Measurements from ENCODE around the gene SBF2. TPM values are rescaled to one million over a fixed set of nuclear protein-coding genes. Genes with fewer than 3 reads are reported as not detected.
"Not testable (repeated sequence)": the region's sequence is repeated elsewhere in the genome, so short reads cannot be mapped to it uniquely, and the experiment has no call there.

SBF2 gene
- total RNA-seq, 2 donors from 2014 or later: 53.4 to 58.9 TPM

- no peak for DNase-seq (ENCODE audit: low spot score)
- intact Hi-C loops (cut with DNase I): loop anchor here in 1 of 2 donors (5.0 kb wide), 1 partner anchor 44 kb away; no protein-coding TSS in a partner anchor
These were observed 60.4 kb downstream of the SBF2 start for GRCh38 chr11:10233581-10233980.

DNA sequence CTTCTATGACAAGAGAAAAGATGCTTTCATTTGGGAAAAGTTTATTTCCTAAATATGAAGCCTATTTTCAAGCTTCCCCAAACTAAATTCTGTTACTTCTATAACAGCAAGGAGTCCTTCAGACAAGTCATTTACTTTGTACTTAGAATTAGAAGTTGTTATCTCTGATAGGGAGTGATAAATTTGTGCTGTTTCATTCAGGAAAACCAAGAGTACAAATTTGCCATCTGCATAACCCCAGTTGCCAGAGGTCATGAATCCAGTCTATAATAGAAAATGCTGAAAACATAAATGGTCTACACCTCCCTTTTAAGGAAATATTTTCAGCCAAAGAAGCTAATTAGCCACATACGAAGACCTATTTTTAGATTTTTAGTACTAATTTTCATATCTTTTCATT is 61.3 kb downstream of the SBF2 start:
- DNase-seq (ENCODE audit: low spot score): no peak
- intact Hi-C loops (cut with DNase I): loop anchor here in 1 of 2 donors (5.0 kb wide), 1 partner anchor 45 kb away; no protein-coding TSS in a partner anchor

DNA sequence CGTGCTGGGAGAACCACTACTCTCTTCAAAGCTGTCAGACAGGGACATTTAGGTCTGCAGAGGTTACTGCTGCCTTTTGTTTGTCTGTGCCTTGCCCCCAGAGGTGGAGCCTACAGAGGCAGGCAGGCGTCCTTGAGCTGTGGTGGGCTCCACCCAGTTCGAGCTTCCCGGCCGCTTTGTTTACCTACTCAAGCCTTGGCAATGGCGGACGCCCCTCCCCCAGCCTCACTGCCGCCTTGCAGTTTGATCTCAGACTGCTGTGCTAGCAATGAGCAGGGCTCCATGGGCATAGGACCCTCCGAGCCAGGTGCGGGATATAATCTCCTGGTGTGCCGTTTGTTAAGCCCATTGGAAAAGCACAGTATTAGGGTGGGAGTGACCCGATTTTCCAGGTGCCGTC is 62.2 kb downstream of the SBF2 start:
- DNase-seq (ENCODE audit: low spot score): not testable (repeated sequence)
- intact Hi-C loops (cut with DNase I): loop anchor here in 1 of 2 donors (5.0 kb wide), 1 partner anchor 45 kb away; no protein-coding TSS in a partner anchor

DNA sequence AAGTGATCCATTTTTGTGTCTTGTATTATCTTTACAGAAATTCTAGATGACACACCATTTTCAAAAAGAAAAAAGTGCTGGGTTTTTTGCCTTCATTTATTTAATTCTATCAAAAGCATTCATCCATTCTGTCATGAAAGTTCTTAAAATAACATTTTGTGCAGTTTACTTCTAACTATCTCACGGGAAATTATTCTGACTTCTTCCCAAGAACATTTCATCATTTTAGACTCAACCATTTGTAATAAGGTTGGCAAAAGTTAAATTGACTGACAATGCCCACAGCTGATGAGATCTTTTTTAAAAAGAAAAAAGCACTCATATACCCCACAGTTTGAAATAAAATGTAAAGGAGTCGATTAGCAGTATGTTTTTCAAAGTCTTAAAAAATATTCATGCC is 68.5 kb downstream of the SBF2 start:
- DNase-seq (ENCODE audit: low spot score): no peak
- intact Hi-C loops (cut with DNase I): no loop called here

GRCh38 chr11:10222399-10222798 is 71.6 kb downstream of the SBF2 start:
- DNase-seq (ENCODE audit: low spot score): no peak
- intact Hi-C loops (cut with DNase I): no loop called here

DNA sequence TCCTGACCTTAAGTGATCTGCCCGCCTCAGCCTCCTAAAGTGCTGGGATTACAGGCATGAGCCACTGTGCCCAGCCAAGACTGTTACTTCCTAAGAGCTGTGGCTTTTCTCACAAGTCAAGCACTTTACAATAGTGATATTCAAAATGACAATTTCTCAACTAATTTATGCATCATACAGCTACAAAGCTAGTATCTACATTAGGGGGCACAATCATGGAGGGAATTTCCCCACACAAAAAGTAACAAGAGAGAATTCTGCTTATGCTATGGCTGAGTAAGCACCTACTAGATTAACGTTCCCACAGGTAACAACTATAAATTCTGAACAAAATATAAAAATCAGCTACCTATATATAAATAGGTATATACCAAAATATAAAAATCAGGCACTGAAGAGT is 72.7 kb downstream of the SBF2 start:
- intact Hi-C loops (cut with DNase I): no loop called here
- no peak for DNase-seq (ENCODE audit: low spot score)

- DNase-seq (ENCODE audit: low spot score): no peak
- intact Hi-C loops (cut with DNase I): no loop called here
These were observed 82.5 kb downstream of the SBF2 start for GRCh38 chr11:10211470-10211869.

DNA sequence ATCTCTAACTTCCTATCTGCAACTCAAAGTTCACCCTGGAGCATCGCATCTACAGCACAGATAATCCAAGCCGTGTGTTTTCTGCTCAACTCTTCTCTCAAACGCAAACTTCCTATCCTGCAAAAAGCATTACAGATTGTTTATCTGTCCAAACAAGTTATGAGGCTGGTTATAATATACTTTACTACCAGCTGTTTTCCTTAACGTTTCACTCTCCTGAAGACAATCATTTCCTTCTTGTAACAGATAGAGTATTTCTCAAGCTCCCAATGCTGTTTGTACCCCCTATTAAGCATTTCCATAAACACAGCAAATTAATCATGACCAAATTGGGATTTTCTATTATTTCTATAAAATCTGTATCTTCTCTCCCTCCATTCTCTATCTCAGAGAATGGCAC is 84.7 kb downstream of the SBF2 start:
- no peak for DNase-seq (ENCODE audit: low spot score)
- intact Hi-C loops (cut with DNase I): loop anchor here in 1 of 2 donors (5.0 kb wide), 1 partner anchor 98 kb away; the partner anchor contains the start of gene ADM

GRCh38 chr11:10208131-10208575 is 85.9 kb downstream of the SBF2 start:
- intact Hi-C loops (cut with DNase I): loop anchor here in 1 of 2 donors (5.0 kb wide), 1 partner anchor 99 kb away; the partner anchor contains the start of gene ADM

GRCh38 chr11:10205928-10206327 is 88.1 kb downstream of the SBF2 start:
- DNase-seq (ENCODE audit: low spot score): no peak
- intact Hi-C loops (cut with DNase I): loop anchor here in 1 of 2 donors (5.0 kb wide), 1 partner anchor 101 kb away; the partner anchor contains the start of gene ADM

More at GRCh38 chr11:10208131-10208575, 85.9 kb downstream of the SBF2 start:
- no peak for DNase-seq (ENCODE audit: low spot score)

DNA sequence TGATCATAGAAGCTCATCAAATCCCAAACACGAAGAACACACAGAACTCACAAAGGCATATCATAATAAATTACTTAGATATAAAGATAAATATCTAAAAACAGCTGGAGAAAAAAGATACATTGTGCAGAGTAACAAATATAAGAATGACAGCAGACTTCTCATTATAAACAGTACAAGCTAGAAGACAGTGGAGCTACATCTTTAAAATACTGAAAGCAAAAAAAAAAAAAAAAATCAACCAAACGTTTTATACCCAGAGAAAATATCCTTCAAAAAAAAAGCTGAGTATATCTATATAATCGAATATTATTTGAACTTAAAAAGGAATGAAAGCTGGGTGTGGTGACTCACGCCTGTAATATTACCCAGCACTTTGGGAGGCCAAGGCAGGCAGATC is 90.0 kb downstream of the SBF2 start:
- no peak for DNase-seq (ENCODE audit: low spot score)
- intact Hi-C loops (cut with DNase I): no loop called here

DNA sequence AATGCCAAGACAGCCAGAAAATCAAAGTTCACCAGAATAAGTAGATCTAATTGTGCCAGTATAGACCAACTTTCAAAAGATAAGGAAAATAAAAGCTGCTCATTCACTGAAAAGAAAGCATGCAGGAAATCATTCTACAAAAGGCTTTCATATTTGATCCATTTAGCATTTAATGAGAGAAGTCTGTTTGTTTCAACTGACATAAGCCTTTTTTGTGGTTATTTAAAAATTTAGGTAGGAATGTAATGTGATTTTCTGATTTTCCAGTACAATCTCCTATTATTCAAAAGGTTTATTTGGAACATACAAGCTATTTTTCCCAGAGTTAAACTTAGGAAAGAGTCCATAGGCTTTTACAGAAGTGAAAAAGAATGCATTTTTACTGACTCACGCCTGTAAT is 92.7 kb downstream of the SBF2 start:
- DNase-seq (ENCODE audit: low spot score): no peak
- intact Hi-C loops (cut with DNase I): no loop called here

GRCh38 chr11:10197091-10197490 is 96.9 kb downstream of the SBF2 start:
- intact Hi-C loops (cut with DNase I): no loop called here
- DNase-seq (ENCODE audit: low spot score): no peak

- intact Hi-C loops (cut with DNase I): no loop called here
- DNase-seq (ENCODE audit: low spot score): no peak
These were observed 102.0 kb downstream of the SBF2 start for GRCh38 chr11:10192036-10192435.

DNA sequence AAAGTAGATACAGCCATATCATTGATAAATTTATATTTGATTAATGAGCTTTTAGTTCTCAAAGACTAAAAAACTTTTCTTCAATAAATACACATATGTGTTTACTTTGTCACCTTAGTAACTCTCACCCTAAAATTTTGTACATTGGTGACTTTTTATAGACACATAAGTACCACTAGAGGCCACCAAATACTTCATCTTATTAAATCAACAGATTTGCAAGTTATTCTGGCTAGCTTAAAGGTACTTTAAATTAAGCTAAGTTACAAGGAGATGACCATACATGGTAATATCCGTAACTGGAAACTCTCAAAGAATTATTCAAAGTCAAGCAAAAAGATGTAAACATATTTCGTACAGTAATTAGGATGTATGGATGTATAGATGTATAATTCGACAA is 112.2 kb downstream of the SBF2 start:
- no peak for DNase-seq (ENCODE audit: low spot score)
- intact Hi-C loops (cut with DNase I): no loop called here

DNA sequence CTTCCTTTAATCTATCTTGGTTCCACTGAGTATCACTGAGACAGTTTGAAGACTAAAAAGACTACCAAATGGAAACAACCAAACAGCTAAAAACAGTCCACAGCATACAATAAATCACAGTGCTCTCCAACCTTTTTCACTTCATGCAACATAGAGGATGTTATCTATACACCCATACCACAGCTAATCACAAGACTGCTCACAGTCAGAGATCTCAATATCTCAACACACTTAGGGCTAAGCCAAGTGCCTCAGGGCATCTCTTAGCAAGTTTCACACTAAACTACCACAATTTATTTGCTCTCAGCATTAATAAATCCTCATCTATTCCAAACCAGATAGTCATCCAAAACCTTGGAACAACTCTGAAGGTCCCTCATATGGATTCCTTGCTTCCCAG is 129.4 kb downstream of the SBF2 start:
- intact Hi-C loops (cut with DNase I): no loop called here

DNA sequence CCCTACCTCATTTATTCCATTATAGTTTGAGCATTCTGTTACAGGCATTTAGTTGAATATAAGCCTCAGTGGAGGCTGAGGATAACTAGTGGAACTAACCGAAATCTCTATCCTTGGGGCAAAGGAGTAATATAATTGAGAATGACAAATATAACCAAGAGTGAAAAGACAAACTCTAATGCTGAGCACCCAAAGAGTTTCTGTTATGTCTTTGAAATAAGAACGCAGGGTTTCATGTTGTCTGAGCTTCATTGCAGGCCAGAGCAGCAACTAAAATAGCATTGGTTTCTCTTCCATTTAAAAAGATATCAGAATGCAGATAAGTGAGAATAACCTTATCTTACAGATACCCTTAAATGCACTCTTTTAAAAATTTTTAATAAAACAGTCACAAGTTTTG is 131.8 kb downstream of the SBF2 start:
- intact Hi-C loops (cut with DNase I): no loop called here
- no peak for DNase-seq (ENCODE audit: low spot score)

More for the DNA sequence above, 129.4 kb downstream of the SBF2 start:
- DNase-seq (ENCODE audit: low spot score): no peak

DNA sequence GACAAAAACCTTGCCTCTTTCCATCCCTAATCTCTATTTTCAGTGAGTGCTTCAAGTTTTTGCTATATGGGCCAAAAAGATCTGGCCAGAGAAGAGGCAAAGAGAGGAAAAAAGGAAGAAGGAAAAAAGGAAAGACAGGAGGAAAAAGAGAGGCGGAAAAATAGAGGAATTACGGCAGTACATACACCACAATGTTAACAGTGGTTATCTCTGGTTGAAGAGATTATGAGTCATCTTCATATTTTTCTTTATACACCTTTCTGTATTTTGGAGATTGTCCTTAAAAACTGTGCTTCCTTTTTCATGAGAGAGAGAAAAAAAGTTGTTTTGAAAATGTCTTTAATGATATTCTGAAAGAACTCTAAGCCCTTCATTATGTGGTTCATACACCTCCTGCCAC is 133.7 kb downstream of the SBF2 start:
- no peak for DNase-seq (ENCODE audit: low spot score)
- intact Hi-C loops (cut with DNase I): no loop called here

GRCh38 chr11:10158461-10158860 is 135.6 kb downstream of the SBF2 start:
- intact Hi-C loops (cut with DNase I): no loop called here
- no peak for DNase-seq (ENCODE audit: low spot score)

- intact Hi-C loops (cut with DNase I): no loop called here
- no peak for DNase-seq (ENCODE audit: low spot score)
These were observed 138.1 kb downstream of the SBF2 start for GRCh38 chr11:10155793-10156490.

DNA sequence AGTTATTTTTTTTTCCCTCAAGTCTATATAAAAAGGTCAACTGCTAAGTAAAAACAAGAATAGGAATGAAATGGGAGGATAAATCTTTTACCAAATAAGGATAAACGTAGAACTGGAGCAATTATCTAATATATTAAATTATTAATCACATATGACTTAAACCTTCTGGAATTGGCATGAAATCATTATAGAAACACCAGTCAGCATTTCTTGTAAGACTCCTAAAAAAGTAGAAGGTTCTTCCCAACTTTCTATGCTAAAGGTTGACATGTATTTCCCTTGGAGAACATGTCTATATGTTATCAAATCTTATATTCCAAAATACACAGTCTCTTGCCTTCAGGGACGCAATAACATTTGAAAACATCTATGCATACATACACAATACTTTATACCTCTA is 143.2 kb downstream of the SBF2 start:
- no peak for DNase-seq (ENCODE audit: low spot score)
- intact Hi-C loops (cut with DNase I): no loop called here

Measured in posterior vena cava (tissue), 2 donors.